CD4-positive, alpha-beta T cell treated with Interferon gamma for 1 hour (primary cell): Measurements from ENCODE around the gene SMOC2.

Source experiments
- DNase-seq: peaks from one replicate; pipeline ENCODE4 v3.0.0-alpha.2; 2020

SMOC2 gene

DNA sequence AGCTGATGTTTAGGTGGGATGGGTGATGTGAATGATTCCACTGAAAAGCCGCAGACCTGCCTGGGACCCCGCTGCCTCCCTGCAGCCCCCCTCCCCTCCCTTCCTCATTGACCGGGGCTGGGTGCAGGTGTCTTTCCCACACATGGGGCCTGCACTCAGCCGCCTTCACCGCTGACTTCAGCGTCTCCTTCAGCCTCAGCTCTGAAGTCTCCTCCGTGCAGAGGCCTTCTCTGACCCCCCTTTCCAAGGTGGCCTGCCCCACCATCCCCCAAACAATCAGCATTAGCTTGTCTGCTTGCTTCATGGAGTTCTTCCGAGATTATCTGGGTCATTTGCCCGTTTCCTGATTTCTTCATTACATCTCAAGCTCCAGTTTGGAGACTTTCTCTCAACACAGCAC, 140.7 kb downstream of the SMOC2 start:
- no peak for DNase-seq

GRCh38 chr6:168582571-168582981, 141.6 kb downstream of the SMOC2 start:
- DNase-seq, result no peak

GRCh38 chr6:168583126-168583525, 142.1 kb downstream of the SMOC2 start:
- no peak for DNase-seq

- no peak for DNase-seq
These were observed 142.8 kb downstream of the SMOC2 start for GRCh38 chr6:168583821-168584220.

DNA sequence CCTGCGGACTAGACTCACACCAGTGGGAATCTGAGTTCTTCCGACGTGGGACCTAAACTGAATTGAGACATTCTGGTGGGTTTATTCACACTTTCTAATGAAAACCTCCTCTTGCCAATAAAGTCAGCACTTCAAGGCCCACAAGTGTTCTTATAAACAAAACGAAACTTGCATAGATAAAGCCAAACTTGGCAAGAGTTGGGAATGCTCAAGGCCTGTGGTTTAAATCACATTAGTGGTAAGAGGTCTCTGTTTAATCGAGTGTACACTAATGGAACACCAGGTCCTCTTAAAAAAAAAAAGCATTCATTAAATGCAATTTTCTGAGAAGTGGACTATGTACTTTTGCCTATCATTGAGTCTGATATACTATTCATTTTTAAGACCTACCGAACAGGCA, 143.3 kb downstream of the SMOC2 start:
- no peak for DNase-seq

DNA sequence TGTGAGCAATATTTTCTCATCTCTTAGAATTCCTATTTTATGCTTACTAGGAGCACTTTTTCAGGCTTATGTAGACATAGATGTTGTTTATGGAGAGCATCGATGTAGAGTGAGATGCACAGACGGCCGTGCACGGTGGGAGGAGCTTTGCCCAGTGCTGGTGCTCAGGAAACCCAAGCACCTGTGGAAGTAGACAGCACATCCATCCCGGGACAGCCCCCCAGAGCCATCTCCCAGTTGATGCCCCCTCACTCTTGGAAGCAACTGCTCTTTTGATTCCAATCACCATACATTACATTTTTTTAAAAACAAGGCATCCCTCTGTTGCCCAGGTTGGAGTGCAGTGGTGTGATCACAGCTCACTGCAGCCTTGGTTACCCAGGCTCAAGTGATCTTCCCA, 143.7 kb downstream of the SMOC2 start:
- DNase-seq, result no peak

- DNase-seq, result no peak
These were observed 144.5 kb downstream of the SMOC2 start for GRCh38 chr6:168585441-168585840.

DNA sequence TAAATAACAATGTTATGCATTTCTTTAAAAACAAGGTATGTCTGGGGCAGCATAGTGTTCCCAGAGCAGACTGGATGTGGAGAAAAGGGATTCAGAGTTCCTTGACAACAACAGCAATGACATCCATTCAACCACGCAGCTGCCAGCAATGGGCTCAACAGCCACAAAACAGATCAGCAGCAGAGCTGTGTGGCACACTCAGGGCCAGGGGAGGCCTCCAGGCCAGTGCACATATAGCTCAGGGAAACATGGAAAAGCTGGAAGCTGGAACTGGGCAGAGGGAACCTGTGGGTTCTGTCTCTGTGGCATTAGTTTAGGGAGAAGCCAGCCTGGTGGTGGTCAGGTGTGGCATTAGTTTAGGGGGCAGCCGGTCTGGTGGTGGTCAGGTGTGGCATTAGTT, 148.3 kb downstream of the SMOC2 start:
- DNase-seq, result no peak

DNA sequence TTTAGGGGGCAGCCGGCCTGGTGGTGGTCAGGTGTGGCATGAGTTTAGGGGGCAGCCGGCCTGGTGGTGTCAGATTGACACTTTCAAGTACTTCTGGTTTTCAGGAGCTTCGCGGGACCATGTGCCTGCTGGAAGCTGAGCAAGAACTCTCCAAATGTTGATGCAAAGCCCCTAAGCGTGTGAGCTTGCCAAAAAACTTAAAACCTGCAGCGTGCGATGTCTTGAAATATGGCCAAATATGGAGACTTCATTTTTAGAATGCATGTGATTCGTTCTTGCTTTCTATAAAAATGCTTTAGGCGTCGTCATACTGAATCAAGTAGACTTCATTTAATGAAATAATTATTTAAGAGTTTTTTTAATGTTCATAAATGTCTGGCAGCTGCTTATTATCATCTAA, 149.4 kb downstream of the SMOC2 start:
- DNase-seq, result no peak

GRCh38 chr6:168596344-168596743, 155.4 kb downstream of the SMOC2 start:
- no peak for DNase-seq

- DNase-seq, result no peak
These were observed 156.5 kb downstream of the SMOC2 start for GRCh38 chr6:168597471-168597875.

DNA sequence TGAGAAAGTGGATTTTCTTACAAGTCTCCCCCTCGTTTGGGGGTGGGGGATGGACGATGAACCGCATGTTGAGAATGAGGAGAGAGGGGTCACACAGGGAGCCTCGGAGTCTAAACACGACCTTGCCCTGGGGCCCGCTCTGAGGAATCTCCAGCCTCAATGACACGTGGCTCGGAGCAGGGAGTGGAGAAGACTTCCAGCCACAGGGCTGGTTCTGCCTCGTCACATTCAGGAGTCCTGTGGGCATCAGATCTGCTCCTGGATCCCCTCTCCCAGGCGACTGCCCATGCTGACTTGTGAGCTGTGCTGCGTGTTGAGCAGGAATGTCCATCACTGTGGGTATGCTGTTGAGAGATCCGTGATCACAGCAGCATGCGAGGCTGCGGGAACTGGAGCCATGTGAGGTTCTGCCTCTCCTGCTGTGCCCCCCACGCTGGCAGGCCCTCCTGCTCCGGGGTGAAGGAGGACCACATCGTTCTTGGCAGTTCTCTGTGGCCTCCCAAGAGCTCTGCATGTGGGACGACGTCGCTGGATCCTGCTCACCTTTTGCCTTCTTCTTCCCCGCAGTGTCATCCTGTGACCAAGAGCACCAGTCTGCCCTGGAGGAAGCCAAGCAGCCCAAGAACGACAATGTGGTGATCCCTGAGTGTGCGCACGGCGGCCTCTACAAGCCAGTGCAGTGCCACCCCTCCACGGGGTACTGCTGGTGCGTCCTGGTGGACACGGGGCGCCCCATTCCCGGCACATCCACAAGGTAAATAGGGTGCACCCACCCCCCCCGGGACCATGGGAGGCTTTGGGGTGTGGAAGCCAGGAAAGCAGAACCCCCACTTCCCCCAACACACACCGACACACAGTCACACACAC, 157.5 kb downstream of the SMOC2 start:
- no peak for DNase-seq

GRCh38 chr6:168599118-168599494, 158.1 kb downstream of the SMOC2 start:
- no peak for DNase-seq

GRCh38 chr6:168599769-168600330, 158.9 kb downstream of the SMOC2 start:
- no peak for DNase-seq

DNA sequence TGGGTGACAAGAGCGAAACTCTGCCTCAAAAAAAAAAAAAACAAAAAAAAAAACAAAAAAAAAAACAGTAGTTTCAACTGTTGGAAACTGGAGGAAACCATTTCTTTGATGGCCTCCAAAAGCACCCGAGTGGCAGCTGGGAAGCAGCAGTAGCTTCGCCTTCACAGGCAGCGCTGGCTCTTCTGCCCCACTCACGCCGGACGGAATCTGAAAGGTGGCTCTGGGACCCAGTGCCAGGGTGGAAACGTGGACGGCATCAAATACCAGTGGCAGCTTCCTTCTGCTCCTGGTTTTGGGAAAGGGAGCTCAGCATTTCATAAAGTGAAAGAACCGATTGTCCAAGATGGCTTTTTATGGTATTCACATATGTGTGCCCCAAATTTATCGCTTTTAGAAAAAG, 159.4 kb downstream of the SMOC2 start:
- DNase-seq, result no peak

- DNase-seq, result no peak
These were observed 160.1 kb downstream of the SMOC2 start for GRCh38 chr6:168601111-168601510.

- DNase-seq, result no peak
These were observed 160.6 kb downstream of the SMOC2 start for GRCh38 chr6:168601546-168601945.

DNA sequence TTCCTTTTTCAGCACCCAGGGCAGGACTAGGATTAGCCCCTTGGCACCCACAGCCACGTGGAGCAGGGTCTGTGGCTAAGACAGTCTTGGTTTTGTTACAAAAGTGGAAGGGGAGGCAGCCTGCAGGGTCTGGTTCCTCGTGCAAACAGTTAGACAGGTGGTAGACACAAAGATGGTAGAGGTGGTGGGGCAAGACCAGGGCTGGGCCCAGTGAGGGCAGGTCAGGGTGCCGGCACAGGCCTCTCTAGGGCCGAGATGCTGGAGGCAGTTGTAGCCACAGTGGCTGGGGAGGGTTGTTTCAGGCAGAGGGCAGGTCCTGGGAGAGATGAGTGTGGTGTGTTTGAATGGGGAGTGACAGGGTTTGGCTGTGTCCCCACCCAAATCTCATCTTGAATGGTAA, 161.6 kb downstream of the SMOC2 start:
- no peak for DNase-seq

DNA sequence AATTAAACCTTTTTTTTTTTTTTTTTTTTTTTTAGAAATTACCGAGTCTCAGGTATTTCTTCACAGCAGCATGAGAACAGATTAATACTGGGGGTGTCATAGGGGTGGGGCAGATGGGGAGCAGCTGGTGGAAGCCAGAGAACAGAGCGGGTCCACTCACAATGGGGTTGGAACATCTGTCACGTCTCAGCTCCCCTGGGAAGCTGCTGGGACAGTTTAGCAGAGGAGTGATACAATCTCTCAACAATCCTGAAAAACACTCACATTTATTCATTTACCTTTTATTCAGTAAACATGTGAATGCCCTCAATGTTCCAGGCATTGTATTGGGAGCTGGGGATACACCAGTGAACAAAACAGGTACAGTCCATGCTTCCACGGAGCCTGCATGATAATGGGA, 162.2 kb downstream of the SMOC2 start:
- DNase-seq, result no peak

DNA sequence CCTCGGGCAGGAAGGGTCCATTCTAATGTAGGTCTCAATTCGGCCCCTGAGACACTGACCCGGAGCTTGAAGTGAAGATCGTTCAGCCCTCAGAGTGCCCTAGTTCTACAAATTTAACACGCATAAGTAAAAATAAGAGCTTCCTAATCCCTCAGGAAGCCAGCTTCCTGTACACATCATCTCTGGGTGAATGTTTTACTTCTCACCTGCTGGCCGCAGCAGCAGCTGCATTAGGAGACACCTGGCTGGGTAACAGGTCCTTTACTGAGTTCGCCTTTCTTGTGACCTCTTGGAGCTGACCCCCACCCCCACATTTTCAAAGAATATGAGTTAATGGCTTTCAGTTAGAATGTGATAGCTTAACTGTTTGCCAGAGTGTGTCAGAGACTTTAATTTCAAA, 165.0 kb downstream of the SMOC2 start:
- DNase-seq, result no peak

DNA sequence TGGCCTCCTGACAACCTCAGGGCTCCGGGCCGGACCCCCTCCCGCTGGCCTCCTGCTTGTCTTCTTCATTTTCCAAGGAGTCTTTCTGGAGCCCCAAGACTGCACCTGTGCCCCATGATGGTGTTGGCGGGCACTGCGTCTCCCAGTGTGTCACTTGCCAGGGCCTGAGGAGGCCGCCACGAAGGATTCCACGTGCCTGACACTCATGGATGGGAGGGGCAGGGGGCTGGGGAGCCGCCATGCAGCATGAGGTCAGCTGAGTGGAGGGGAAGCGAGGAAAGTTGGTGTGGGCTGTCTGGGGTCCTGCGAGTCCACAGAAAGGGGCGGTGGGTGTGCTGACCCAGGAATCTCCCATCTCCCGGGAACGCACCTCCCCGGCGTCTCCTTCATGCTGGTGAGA, 165.7 kb downstream of the SMOC2 start:
- DNase-seq, result no peak

DNA sequence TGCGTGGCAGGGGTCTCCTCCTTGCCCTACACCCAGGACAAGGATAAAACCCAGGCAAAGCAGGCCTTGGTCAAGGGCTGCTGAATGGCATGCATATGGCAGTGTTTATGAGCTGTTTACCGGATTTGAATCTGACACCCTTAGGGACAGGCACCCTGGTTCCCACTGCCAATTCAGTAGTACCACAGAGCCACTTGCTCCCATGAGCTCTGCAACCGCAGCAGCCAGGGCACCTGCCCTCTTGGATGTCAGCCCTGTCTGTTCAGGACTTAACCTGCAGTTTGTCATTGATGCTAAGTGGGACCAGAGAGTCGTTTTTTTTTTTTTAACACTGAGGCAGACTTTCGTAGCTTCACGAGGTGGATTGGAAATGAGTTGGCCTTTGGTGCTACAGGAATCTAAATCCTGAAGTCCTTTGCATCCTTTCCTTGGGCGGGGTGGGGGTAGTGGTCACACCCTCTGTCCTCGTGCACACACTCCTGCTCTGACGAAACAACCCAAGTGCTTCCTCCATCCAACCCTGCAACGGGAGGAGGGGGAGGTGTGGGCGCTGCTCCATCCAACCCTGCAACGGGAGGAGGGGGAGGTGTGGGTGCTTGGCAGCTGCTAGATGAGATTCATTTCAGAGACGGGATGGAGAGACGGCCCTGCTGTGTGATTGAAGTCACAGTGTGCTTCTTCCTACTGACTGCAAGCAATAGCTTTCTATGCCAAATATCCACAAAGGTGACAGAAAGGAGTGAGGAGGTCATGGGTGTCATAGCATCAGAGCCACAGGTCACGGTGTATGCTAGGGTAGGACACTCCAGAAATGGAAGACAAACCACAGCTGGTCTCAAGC, 166.5 kb downstream of the SMOC2 start:
- no peak for DNase-seq

GRCh38 chr6:168608113-168608400, 167.1 kb downstream of the SMOC2 start:
- DNase-seq, result no peak

GRCh38 chr6:168609026-168609685, 168.2 kb downstream of the SMOC2 start:
- no peak for DNase-seq
